Breast epithelium (tissue), 3 donors: ENCODE results near the gene MOXD1.

Experiments used
- POLR2A ChIP-seq: fragments of 450-650 bp; IDR thresholded peaks from one replicate; pipeline ENCODE4 v1.6.1; 2016; ENCODE audit warnings: antibody characterized with exemption, mild to moderate bottlenecking, moderate library complexity
- POLR2AphosphoS5 ChIP-seq, 3 donors: sonication (generic); formaldehyde crosslinking; IDR thresholded peaks; one replicate each; pipeline ENCODE4 v1.6.1; 2017; ENCODE audit warnings: antibody characterized with exemption in 3 of 3
- TF ChIP-seq, protein P1 (sequence below), 3 donors: fragments of 450-650 bp; IDR thresholded peaks; one replicate each; pipeline ENCODE4 v1.5.1; 2016 to 2017; ENCODE audit warnings: antibody characterized with exemption in 3 of 3, mild to moderate bottlenecking in 3 of 3, moderate library complexity in 3 of 3

DNA sequence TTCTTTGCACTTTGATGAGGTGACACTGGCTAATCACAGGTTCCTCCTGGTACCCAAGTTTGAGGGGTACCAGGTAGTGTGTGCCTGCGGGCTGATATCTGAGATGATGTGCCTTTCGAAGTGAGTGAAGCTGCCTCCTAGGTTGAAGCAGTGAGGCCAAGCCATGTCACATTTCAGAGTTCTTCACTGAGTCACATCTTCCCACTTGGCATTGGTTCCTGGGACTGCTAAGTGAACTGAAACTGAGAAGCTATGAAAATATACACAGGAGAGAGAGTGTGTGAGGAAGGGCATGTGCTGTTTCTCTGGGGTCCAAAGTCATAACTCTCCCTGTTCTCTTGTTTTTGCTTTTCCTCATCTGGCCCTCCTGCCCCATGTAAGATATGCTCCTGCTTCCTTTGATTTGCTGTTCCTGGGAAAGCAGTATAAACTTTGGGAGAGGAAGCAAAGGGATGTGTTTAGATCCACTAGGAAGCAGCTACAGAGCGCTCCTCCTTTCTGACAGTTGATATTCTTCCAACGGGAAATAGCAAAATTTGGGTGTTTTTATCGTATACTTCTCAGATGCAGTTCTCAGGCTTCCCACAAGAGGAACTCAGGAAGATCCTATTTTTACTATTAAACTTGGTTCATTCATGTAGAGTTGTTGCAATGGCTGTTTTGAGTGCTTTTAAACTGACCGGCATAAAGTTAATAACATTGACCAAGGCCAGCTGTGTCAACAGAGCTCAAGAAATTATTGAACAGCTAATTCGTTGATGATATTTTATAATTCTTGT lies 153.7 kb downstream of the MOXD1 start:
- TF ChIP-seq, protein P1, sequence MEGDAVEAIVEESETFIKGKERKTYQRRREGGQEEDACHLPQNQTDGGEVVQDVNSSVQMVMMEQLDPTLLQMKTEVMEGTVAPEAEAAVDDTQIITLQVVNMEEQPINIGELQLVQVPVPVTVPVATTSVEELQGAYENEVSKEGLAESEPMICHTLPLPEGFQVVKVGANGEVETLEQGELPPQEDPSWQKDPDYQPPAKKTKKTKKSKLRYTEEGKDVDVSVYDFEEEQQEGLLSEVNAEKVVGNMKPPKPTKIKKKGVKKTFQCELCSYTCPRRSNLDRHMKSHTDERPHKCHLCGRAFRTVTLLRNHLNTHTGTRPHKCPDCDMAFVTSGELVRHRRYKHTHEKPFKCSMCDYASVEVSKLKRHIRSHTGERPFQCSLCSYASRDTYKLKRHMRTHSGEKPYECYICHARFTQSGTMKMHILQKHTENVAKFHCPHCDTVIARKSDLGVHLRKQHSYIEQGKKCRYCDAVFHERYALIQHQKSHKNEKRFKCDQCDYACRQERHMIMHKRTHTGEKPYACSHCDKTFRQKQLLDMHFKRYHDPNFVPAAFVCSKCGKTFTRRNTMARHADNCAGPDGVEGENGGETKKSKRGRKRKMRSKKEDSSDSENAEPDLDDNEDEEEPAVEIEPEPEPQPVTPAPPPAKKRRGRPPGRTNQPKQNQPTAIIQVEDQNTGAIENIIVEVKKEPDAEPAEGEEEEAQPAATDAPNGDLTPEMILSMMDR (IDR thresholded peaks at IDR 0.05): no peak
- TF ChIP-seq POLR2AphosphoS5 (IDR thresholded peaks at IDR 0.05) (no peak), POLR2A (no peak)
